Activated CD8-positive, alpha-beta memory T cell treated with anti-CD3 and anti-CD28 coated beads for 4 hours (primary cell): ENCODE measurements around the gene MAPRE3.

Source experiments
- DNase-seq, 2 donors: peaks; one replicate each; pipeline ENCODE4 v3.0.0-alpha.2; 2020; ENCODE audit warnings: low read depth in 2 of 2

MAPRE3 gene

DNA sequence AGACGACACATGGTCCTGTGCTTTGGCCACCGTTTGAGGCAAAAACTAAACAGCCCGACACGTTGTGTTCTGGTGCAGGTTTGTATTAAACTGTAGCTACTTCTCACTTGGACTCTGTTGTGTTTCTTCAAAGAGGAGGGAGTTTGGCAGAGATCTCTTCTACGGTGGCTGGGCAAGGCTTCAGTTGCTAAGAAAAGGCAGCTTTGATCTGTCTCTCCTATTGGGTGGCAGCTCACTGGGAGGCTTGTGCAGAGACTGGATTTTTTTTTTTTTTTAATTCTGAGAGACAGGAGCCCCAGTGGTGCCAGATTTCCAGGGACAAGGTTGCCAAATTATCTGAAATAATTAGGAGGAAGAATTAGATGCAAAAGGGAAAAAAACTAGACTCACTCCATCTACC lies 20.2 kb upstream of the MAPRE3 start:
- no peak for DNase-seq

DNA sequence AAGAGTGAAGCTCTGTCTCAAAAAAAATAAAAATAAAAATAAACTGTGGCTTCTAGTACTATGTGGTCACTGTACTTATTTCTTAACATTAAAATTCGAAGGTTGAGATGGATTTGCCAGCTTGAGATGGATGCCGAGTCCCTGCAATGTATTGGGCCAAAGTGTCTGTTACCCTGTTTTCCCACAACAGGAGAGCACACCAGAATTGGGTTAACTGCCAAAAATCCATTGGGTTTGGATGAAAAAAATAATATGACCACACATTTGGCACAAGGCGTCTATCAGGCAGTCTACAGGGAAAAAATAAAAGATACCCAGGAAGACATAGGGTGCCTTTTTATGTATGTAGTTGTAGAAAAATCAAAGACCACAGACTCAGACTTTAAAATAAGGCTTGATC lies 19.2 kb upstream of the MAPRE3 start:
- DNase-seq: no peak

DNA sequence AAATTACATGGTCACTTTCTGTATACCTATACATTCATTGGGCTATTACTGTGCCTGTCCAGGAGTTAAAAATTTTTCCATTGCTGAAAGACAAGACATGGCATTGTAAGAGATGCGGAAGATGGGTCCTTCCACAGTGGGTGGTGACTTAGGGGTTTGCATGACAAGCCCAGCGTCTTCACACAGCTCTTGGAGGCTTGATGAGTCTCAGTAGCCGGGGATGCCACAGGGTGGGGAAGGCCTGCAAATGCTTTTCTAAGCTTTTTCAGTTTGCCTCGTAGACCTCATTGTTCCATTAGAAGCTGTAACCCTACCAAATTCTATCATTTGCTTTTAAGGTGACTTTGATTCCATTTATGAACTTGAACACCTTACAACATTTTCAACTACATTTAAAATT lies 18.1 kb upstream of the MAPRE3 start:
- no peak for DNase-seq

DNA sequence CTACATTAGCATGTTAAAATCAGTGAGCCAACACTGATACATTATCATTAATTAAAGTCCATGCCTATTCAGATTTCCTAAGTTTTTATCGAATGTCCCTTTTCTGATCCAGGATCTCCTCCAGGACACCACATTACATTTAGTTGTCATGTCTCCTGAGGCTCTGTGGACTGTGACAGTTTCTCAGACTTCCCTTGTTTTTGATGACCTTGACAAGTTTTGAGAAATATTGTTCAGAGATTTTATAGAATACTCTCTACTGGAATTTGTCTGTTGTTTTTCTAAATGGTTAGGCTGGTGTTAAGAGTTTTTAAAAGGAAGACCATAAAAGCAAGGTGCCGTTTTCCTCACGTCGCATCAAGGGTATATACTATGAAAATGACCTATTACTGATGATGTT lies 16.3 kb upstream of the MAPRE3 start:
- DNase-seq: no peak

DNA sequence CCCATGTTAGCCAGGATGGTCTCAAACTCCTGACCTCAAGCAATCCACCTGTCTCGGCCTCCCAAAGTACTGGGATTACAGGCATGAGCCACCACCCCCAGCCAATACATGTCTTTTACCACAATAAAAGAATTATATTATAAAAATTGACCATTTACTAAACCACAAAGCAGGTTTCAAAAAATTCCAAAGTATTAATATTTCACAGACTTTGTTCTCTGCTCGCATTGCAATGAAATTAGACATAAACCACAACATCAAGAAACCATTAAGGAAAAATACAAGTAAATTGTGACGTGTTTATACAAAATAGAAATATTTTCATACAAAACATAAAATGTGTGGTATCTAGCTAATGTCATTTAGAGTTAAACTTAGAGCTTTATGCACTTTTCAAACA lies 13.4 kb upstream of the MAPRE3 start:
- DNase-seq: no peak

DNA sequence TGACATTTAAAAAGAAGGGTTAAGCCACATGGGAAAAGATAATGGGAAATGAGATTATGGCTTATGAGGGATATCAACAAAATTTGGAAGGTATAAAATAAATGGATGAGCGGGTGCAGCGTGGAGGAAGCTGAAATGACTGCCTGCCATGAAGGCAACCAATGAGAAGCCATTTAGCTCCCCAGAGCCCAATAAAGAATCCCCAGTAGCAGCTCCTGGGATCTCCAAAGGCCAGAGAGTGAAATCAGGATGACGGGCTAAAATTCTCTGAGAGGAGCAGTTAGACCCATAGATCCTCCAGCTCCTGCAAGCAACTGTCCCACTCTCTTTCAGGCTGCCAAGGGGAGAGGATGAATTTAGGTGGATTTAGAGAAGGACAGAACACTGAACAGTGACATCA lies 12.9 kb upstream of the MAPRE3 start:
- DNase-seq: no peak

DNA sequence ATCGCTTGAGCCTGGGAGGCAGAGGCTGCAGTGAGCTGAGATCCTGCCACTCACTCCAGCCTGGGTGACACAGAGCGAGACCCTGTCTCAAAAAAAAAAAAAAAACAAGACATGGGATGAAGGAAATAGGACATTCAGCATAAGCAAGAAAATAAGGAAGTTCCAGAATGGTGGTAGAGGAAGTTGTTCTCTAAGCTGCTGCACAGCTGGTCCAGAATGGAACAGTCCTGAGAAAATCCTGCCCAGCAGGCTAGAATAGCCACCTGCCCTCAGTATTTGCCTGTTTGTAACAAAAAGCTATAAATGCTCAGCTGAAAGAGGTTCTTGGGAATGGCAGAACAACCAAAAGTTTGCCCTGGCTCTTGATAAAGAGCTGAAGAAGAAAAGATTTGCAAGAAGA lies 11.1 kb upstream of the MAPRE3 start:
- DNase-seq: no peak

DNA sequence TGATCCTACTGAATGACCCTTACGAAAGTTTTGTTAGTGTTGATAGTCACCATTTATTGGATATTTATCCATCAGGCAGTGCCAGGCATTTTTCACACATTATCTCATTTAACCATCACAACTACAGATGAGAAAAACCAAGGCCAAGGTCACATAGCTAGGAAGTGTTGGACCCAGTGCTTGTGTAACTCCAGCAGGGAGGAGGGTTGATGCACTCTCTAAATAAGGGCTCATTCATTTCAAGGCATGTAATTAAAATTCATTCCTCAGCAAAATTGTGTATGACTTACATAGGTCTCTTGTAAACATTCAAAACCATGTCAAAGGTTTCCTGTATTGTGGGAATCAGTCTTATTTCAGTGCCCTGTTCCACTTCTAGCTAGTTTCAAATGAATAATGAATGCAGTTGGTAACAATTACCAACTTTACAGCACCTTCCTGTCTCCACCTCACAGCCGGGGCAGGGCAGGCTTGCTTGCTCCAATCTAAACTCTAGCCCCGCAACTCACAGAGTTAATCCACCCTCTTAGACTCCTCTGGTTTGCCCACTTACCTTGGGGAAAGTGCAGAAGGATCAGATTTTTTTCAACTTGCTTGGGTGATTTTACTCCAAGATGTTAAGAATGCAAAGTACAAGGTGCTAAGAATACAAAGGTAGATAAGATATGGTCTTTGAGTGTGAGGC lies 5.8 kb upstream of the MAPRE3 start:
- DNase-seq: no peak

DNA sequence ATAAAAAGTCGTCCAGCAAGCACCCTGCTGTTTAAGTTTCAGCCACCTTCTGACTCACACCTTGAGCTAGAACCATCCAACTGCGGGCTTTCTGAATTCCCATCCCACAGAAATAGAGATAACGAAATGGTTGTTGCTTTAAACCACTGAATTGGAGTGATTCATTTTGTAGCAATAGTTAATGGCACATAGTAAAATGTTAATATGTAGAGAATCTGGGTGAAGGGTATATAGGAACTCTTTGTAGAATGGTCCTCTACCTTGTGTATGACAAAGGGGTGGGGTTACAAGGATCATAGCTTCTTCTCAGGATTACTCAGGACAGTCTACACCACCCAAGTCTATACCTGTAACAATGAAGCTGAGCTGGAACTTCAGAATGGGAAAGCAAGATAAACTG lies 2.4 kb upstream of the MAPRE3 start:
- no peak for DNase-seq

DNA sequence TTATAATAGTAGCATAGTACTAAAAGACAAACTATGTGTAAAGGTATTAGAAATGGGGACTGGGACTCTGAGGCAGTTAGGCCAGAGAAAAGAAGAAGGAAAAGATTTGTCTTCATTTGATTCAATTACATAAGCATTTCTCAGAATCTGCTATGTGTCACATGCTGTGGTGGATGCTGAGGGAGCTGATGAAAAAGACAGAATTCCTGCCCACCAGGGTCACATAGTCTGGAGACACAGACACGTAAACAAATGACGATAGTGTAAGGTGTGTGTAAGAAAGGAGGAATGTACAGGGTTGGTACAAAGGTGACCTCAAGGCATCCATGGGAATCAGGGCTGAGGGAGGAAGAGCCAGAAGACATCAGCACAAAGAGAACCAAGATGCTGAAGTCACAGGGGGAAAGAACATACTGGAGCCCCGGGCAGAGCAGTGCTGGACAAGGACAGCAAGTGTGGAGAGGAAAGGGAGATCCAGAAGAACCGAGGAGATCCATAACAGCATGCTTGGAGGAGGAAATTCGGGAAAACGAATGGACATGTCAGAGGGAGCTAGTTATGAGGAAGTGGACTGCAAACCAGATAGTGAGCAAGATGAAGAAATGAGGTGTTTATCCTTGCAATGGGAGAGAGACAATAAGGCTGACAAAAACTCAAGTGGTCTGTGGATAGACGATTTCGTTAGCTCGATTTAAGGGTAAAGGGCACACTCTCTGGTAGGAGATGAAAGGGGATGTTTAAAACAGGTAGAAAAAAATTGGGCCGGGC lies 1.2 kb upstream of the MAPRE3 start:
- DNase-seq: no peak

DNA sequence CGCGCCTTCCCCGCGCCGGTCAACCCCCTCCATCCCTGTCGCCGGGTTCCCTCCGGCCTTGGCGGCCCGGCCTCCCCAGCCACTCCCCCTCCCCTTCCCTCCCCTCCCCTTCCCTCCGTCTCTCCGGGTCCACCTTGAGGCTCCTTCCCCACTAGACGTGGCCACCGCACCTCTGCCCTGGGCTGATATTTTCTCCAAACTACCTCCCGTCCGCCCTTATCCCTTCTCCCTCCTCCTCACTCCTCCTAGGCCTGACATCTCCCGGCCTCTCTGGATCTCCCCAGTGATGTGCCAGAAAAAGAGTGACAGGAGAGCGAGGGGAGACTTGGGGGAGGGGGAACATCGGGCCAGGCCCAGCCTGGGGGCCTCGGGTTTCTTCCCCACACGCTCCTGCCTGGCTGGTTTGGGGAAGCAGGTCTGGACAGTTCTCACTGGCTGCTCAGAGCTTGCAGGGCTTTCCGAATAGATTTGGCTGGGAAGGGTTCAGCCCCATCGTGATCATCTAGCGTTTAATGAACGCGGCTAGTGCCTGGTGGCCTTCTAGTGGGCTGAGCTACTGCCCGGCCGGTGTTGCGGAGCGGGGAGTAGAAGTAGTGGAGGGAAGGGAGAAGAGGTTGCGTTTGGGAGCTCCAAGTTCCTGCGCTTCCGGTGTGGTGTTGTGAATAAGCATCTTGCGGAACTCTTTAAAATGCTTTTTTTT lies 641 bp downstream of the MAPRE3 start:
- peak in 1 of 2 donors; percentile 2 for DNase-seq

DNA sequence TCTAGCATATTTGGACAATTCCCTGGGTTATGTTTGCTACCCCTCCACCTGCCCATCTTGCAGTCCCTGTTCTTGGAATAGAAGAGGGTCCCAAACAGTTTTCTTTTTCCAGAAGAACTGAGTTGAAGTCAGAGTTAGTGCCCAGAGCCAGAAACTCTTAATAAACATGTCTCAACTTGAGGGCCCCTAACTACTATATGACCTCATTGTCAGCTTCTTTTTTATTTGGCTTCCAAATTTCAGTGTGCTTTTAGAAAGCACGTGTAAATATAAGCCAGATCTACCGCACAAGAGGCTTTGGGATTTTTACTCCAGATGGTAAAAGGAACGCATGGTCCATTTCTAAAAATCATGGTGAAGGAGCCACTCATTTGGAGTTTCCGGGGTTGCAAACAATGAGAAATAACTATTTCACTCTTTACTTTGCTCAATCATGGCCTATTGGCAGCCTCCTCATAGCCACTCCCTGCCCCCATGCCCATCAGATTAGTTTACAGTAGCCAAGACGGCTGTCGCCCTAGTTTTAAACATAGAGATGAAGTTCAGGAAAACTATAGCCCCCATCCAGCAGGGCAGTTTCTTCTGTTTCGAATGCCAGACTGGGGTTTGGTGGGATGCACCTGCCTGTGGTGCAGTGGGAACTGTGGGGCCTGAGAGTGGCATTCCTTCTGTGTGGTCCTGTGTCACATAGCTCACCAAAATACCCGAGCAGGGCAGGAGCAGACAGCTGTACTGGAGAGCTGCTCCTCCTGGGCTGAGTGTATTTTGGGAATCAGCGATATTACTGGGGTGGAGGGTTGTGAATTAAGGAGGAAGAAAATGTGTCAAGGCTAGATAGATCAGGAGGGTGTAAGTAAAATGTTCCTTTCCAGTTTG lies 1.7 kb downstream of the MAPRE3 start:
- DNase-seq: no peak

DNA sequence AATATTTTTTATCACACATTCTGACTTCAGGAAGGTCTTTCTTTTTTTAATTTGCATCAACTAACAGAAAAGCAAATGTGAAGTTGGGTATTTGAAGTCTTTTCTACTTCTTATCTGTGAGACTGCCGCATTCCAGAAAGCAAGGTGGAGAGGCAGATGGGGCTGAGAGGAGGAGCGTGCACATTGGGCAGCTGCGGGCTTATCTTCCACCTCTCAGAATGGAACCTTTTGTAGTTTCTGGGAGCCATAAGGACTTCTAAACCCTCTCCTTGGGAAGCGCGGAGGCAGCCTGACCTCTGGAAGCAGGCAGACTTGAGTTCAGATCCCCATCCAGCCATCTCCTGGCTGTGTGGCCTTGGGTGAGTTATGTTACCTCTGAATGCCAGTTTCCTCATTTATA lies 3.9 kb downstream of the MAPRE3 start:
- no peak for DNase-seq

DNA sequence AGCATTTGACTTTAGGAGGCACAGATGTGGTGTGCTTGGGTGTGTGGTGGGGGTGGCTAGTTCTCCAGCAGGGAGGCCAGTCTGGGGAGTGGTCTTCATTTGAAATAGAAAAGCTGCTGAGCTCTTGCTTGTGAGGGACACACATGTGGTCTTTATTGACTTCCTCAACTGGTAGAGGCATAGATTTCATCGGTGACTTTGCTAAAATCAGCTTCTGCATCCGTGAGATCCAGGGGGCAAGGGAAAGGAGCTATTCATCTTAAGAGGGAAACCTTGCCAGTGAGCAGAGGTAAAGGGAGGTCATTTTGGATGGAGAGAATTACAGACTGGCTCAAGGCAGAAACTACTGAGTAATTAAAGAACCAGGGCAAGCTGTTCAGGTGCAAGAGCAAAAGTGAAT lies 4.7 kb downstream of the MAPRE3 start:
- no peak for DNase-seq

DNA sequence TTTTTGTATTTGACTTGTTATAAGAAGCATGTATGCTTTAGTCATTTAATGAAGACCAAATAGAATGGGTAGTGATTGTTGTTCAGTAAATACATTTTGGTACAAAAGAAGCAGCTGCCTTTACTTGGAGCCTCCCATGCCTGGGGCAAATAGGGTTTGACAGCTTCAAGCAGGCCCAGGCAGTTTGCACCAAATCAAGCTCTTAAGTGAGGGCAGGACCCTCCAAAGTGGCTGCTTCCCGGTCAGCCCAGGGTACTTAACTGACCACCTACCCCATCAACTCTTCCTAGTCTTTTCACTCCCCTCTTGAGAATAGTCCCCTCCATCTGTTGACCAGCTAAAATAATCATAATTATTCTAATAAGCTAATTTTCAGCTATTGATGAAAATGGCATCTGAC lies 5.2 kb downstream of the MAPRE3 start:
- no peak for DNase-seq

DNA sequence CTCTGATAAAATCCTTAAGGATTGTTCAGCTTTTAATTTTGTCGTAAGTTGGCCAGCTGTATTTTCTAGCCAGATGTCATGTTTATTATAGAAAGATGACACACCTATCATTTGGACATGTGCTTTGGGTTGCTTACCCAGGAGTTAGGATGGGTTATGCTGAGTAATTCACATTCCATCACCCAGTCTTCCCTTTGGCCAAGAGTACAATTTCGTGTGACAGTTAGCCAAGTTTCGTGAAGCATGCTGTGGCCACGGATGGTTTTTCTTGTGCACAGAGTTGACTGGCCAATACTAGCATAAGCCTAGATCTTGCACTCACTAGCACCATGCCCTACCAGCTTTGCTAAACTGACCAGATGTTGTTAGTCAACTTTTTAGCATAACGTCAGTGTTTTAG lies 5.8 kb downstream of the MAPRE3 start:
- DNase-seq: no peak

DNA sequence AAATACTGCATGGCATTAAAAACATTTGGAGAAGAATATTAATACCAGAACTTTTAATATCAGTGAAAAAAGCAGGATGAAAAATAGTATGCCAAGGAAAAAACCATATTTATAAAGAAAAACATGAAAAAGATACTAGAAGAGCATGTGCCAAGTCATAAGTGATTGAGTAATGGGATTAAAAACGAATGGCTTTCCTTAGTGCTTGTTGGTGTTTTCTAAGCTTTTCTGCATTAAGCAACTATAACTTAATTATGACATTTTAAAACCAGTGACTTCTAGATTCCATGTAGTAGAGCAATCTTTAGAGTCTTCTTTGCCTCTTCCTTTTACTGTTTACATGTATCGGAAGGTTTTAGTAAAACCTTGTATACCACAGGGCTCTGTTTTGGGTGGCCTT lies 6.6 kb downstream of the MAPRE3 start:
- no peak for DNase-seq

DNA sequence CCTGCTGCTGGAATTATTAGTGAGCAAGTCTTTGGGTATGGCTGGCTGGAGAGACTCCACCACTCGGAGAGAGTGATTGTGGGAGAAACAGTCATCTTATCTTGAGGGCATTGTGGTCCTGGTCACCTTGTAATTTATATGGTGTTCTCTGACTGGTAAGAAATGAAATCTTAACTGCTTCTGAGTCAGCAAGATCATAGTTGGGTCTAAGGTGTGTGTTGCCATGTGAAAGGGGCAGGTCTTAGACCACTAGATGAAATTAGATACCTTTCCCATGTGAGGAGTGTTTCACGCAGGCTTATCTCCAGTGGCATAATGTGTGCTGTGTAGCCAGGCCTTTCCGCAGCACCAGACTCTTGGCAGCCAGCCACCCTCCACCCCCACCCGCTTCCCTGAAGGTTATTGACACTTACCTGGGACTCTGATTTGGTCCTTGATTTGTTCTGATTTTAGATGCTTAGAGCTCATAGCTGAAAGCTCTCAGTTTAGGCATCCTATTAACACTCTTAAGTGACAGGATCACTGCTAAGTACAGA lies 7.7 kb downstream of the MAPRE3 start:
- no peak for DNase-seq

DNA sequence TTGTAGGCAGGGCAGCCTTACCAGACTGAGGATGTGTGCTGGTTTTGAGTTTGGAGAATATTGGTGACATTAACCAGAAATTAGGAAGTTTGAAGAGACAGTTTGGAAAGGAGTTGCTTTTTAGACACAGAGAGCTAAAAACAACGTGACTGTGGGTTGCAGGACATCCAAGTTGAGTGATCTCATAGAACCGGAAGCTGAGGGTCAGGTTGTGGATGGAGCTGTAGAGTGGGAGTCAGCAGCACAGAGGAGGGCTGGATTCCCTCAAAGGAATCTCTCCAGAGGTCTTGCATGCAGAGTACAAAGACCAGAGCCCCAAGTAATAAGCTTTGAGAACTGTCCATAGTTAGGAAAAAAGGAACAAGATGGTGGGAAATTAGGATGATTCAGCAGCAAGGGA lies 9.3 kb downstream of the MAPRE3 start:
- DNase-seq: no peak

DNA sequence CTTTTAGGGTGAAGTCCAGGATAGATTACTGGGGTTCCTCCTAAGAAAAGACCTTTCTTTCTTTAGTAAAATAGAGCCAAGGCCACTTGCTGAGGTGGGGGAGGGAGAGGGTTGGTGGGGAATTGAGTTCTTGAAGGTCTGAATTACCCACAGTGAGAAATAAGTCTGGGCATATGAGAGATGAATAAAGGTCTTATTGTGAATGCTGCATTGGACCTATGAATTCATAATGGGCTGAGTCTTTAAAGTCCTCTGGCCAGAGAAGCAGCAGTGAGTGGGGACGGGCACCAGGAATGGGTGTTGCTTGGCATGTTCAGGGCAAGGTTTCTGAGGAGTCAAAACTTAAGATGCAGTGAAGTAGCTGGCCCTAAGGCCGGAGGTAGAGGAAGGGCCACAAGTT lies 10.5 kb downstream of the MAPRE3 start:
- no peak for DNase-seq

DNA sequence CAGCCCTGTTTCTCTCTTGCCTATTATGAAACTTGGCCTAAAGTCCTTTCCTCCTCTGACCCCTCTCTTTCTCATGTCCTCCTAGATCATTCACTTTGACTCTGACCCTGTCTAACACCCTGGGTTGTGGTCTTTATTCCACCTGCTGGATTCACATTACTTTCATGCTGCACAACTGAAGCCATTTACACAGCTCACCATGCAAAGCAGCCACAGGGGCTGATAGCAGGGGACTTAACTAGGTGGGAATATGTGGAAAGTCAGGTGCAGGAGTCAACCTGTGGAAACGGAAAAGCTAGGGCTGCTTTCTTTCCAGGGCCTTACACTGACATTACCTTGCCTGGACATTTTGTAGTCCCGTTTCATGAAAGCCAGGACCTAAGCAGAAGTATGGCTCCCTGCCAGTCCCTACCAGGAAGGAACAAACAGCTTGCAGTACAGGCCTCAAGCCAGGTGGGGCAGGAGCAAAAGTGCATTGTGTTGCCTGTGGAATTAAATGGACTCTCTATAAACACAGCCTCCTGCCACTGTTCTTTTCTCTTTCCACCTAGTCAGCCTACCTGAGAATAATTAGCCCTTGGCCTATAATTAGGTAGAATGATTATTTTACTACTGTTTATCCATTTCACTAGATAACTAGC lies 11.8 kb downstream of the MAPRE3 start:
- no peak for DNase-seq
